ENCODE data around the gene ACE2.

Gene ACE2

GRCh38 chrX:15547356-15547755 is 53.4 kb downstream of the ACE2 start:
- TF ChIP-seq, protein P1, sequence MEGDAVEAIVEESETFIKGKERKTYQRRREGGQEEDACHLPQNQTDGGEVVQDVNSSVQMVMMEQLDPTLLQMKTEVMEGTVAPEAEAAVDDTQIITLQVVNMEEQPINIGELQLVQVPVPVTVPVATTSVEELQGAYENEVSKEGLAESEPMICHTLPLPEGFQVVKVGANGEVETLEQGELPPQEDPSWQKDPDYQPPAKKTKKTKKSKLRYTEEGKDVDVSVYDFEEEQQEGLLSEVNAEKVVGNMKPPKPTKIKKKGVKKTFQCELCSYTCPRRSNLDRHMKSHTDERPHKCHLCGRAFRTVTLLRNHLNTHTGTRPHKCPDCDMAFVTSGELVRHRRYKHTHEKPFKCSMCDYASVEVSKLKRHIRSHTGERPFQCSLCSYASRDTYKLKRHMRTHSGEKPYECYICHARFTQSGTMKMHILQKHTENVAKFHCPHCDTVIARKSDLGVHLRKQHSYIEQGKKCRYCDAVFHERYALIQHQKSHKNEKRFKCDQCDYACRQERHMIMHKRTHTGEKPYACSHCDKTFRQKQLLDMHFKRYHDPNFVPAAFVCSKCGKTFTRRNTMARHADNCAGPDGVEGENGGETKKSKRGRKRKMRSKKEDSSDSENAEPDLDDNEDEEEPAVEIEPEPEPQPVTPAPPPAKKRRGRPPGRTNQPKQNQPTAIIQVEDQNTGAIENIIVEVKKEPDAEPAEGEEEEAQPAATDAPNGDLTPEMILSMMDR (IDR thresholded peaks at IDR 0.05; ENCODE audit: low read depth, low read length, missing control alignments), result no peak
- no peak overlapping the region for H3K4me3 ChIP-seq (ENCODE audit: low read depth, low read length)
- in situ Hi-C loops (cut with HindIII; ENCODE audit: low pct_ligation_motif_present, low sequenced_read_pairs), result no loop called here
- H3K36me3 ChIP-seq (replicated peaks), result no peaks in the 10 kb centered on the region
- no peak for DNase-seq
- H3K27ac ChIP-seq, result no peak overlapping the region
- H3K27me3 ChIP-seq (replicated peaks), result no peaks in the 10 kb centered on the region

DNA sequence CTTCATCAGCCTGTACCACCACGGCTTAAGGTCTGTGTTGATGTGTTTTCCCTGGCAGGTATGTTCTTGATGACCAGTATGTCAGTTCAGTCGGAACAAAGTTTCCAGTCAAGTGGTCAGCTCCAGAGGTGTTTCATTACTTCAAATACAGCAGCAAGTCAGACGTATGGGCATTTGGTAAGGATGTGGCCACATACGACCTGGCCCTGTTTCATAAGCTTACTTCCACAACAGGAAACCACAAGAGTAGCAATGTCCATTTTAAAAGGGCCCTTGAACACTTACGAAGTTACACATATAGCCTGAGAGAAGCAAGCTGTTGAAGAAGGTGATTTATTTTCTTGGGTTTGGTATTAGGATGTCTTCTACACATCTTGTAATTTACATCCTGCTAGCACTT is 54.0 kb downstream of the ACE2 start:
- in situ Hi-C loops (cut with HindIII; ENCODE audit: low pct_ligation_motif_present, low sequenced_read_pairs), result no loop called here
- no peak overlapping the region for H3K4me3 ChIP-seq (ENCODE audit: low read depth, low read length)
- no peak overlapping the region for H3K27ac ChIP-seq
- no peaks in the 10 kb centered on the region for H3K27me3 ChIP-seq (replicated peaks)
- no peaks in the 10 kb centered on the region for H3K36me3 ChIP-seq (replicated peaks)
- no peak for DNase-seq
- TF ChIP-seq, protein P1 (IDR thresholded peaks at IDR 0.05; ENCODE audit: low read depth, low read length, missing control alignments), result no peak

DNA sequence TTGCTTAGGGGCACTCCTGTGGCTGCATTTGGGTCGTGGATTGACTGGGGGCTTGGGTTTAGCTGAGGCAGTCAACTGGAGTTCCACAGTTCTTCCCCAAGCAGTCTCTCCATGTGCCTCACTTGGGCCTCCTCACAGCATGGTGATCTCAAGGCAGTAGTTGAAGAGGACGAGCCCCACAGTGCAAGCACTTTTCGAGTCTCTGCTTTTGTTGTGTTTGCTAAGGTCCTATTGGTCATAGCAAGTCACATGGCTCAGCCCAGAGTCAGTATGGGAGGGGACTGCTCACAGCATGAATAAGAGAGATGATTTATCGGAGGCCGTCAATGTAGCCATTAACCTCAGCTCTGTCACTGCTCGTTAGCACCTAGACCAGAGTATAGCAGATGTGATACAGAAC is 70.4 kb downstream of the ACE2 start:
- in situ Hi-C loops (cut with HindIII; ENCODE audit: low pct_ligation_motif_present, low sequenced_read_pairs), result no loop called here
- no peaks in the 10 kb centered on the region for H3K36me3 ChIP-seq (replicated peaks)
- DNase-seq, result no peak
- TF ChIP-seq, protein P1 (IDR thresholded peaks at IDR 0.05; ENCODE audit: low read depth, low read length, missing control alignments), result no peak
- H3K27me3 ChIP-seq (replicated peaks), result no peaks in the 10 kb centered on the region
- H3K27ac ChIP-seq, result no peak overlapping the region
- H3K4me3 ChIP-seq (ENCODE audit: low read depth, low read length), result no peak overlapping the region

DNA sequence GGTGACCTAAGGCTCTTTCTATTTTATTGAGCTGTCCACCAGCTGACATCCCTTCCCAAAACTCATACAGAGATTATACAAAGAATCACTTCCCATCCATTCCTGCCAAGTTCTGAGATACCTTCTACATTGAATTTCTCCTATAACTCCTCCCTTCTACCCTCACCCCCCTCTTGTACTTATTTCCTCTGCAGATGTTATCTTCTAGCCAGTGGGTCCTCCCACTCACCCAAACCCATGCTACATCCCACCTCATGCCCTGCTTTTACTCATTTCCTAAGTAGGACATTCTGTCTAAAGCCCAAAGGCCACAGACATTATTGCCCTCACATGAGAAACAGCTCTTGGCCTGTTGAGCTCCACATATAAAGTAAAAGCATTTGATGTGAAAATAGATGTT is 71.6 kb downstream of the ACE2 start:
- H3K27ac ChIP-seq, result no peak overlapping the region
- TF ChIP-seq, protein P1 (IDR thresholded peaks at IDR 0.05; ENCODE audit: low read depth, low read length, missing control alignments), result no peak
- in situ Hi-C loops (cut with HindIII; ENCODE audit: low pct_ligation_motif_present, low sequenced_read_pairs), result no loop called here
- no peak for DNase-seq
- H3K4me3 ChIP-seq (ENCODE audit: low read depth, low read length), result no peak overlapping the region
- H3K36me3 ChIP-seq (replicated peaks), result no peaks in the 10 kb centered on the region
- H3K27me3 ChIP-seq (replicated peaks), result no peaks in the 10 kb centered on the region

DNA sequence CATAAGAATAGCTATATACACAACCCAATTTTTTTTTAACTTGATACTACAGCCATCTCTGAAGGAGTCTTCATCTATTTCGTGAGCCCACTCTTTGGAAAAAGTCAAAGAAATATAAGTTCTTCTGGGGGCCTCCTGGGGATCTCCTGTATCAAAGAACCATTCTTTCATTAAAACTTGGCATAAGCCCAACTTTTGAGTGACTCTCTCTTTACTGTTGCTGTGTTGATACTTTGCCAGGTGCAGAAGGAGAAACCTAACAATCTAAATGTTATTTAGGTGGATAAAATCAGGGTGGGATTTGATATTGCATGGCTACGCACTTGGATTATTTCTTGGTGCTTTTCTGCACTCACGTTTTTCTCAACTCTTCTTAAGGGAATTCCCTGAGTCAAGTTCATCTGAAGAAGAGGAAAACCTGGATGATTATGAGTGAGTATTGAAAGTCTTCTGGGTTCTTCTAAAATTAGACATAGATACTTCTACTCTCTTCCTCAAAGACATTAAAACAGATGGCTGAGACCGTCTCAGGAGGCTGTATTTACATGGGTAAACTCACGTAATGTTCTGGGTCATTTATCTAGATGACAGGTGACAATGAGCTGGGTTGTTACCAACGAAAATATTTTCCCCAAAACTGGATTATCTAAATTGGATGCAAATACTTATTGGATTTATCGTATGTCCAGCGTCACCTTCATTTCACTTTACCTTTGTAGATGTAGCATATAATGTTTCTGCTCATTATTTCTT is 74.9 kb downstream of the ACE2 start:
- TF ChIP-seq, protein P1 (IDR thresholded peaks at IDR 0.05; ENCODE audit: low read depth, low read length, missing control alignments), result no peak
- no peak overlapping the region for H3K4me3 ChIP-seq (ENCODE audit: low read depth, low read length)
- H3K27ac ChIP-seq, result no peak overlapping the region
- DNase-seq, result no peak
- no peaks in the 10 kb centered on the region for H3K36me3 ChIP-seq (replicated peaks)
- H3K27me3 ChIP-seq (replicated peaks), result no peaks in the 10 kb centered on the region
- in situ Hi-C loops (cut with HindIII; ENCODE audit: low pct_ligation_motif_present, low sequenced_read_pairs), result no loop called here

DNA sequence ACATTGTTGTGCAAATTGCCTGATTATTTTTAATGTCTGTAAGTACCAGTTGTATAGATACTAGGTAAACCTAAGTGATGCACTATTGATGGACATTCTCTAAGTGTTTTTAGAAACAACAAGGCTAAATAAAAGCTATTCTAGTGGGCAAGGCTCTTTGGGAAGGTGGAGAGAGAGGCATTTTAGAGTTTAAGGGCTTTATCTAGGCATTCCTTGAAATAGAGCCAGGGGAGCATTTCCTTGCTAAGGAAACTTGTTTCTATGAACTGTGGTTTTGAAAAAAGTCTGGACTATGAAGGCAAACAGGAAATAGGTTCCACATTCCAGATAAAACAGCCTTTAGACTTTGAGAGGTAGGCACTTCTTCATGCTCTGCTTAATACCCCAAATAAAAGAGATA is 76.3 kb downstream of the ACE2 start:
- in situ Hi-C loops (cut with HindIII; ENCODE audit: low pct_ligation_motif_present, low sequenced_read_pairs), result no loop called here

More for the DNA sequence above, 76.3 kb downstream of the ACE2 start:
- H3K27me3 ChIP-seq (replicated peaks), result no peaks in the 10 kb centered on the region
- no peak overlapping the region for H3K4me3 ChIP-seq (ENCODE audit: low read depth, low read length)
- DNase-seq, result peak; percentile 1
- H3K36me3 ChIP-seq (replicated peaks), result no peaks in the 10 kb centered on the region
- TF ChIP-seq, protein P1 (IDR thresholded peaks at IDR 0.05; ENCODE audit: low read depth, low read length, missing control alignments), result no peak
- no peak overlapping the region for H3K27ac ChIP-seq

Data from brain microvascular endothelial cell (primary cell).